GM10248 (cell line): ENCODE data around the gene INPP4A.

Source experiments
- CTCF ChIA-PET: fragments of 300-600 bp; sonication (Branson Sonifier 250); formaldehyde crosslinking; extraction: SDS; loops from one replicate; lab custom pipeline; 2021; ENCODE audit warnings: antibody characterized with exemption; lab: Yijun Ruan, JAX
- POLR2A ChIA-PET: fragments of 350-650 bp; sonication (Branson Sonifier 250); formaldehyde crosslinking; extraction: SDS; loops from one replicate; lab custom pipeline; 2020; ENCODE audit warnings: antibody characterized with exemption; lab: Yijun Ruan, JAX
- DNase-seq: peaks from one replicate; pipeline ENCODE4 v3.0.0; 2012; ENCODE audit errors: extremely low spot score
- CTCF ChIP-seq: IDR thresholded peaks from 2 replicates; pipeline ENCODE4 v1.5.1; 2012; ENCODE audit warnings: mild to moderate bottlenecking, low read depth; ENCODE audit errors: extremely low read depth, missing control alignments, control extremely low read depth

Gene INPP4A

DNA sequence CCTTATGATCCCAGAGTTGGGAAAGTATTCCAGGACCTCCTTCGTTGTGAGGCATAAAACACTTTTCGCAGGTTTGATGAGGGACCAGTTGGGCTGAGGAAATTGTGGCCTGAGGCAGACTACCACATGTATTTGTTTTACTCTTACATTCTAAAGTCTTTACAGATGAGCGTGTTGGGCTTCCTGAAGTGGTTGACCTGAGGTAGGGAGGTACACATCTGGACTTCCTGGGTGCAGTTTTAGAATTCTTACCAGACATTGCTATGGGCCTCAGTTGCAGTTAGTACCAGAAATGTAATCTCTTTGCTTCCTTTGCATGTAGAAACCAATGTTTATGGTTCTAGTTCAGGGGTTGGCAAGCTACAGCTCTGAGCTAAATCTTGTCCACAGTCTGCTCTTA lies 114.9 kb downstream of the INPP4A start:
- POLR2A ChIA-PET, result no interaction called here
- CTCF ChIA-PET, result interaction anchor here (1.1 to 5.0 kb wide), 7 partner anchors 9 to 146 kb away, joined by 3 to 54 read pairs (median 4); no protein-coding TSS in a partner anchor

GRCh38 chr2:98560256-98560771 lies 115.7 kb downstream of the INPP4A start:
- CTCF ChIA-PET, result interaction anchor here (1.1 to 5.0 kb wide), 6 partner anchors 10 to 147 kb away, joined by 3 to 54 read pairs (median 6); no protein-coding TSS in a partner anchor
- POLR2A ChIA-PET, result no interaction called here
- DNase-seq, result no peak
- no peak for TF ChIP-seq CTCF

More for the DNA sequence above, 114.9 kb downstream of the INPP4A start:
- TF ChIP-seq CTCF, result no peak
- no peak for DNase-seq

DNA sequence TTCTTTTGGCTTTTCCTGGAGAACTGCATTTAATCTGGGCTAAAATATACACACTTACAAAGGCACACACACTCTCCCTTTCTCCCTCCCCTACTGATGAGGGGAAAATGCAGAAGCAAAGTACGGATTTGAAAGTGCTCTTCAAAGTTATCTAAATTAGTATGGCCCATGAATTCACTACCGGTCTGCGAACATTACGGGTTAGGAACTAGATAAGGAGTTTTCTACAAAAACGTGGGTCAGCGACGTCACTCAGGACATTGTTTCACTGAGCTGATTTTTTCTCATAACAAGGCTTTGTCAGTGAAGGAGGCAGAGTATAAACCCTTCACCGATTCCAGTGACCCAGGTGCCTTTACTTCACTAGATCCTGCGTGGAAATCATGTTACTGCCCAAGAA lies 116.4 kb downstream of the INPP4A start:
- ChIA-PET CTCF (interaction anchor here (1.6 to 5.0 kb wide), 3 partner anchors 9 to 73 kb away, joined by 8 to 54 read pairs (median 10); no protein-coding TSS in a partner anchor), POLR2A (no interaction called here)
- no peak for TF ChIP-seq CTCF
- DNase-seq, result no peak

DNA sequence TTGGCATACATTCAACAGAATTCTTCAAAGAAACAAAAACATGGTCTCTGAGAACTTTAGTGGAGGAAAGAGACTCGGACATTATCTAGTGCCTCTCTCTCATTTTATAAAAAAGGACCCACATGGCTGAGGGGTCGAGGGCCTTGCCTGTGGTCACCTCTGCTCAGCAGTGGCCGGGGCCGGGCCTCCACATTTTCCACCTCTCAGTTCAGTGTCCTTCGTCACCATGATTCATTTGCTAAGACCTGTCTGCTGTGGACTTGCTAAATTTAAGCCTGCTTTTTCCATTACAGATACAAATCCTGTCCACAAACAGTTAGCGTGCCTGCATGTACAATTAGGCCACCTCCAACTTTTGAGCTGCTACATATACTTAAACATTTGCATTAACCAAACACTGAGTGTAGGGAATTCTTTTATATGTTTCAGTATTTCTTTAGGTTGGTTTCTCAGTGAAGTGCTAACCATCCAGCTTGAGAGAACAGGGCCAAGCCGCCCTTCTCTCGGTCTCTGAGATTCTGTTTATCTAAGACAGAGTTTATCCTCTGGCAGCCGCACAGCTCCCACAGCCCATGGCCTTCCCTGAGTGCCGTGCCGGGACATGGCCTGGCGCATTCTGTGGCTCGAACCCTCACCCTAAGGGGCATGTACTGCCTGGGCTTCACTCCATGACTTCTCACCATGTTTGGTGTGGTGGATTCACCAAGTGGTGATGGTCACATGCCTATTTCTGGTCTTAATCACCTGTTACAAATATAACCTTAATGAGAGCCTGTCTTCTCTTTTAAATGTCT lies 117.4 kb downstream of the INPP4A start:
- ChIA-PET CTCF (interaction anchor here (1.1 to 2.7 kb wide), 3 partner anchors 26 to 74 kb away, joined by 3 to 10 read pairs (median 3); no protein-coding TSS in a partner anchor), POLR2A (interaction anchor here (0.9 kb wide), 1 partner anchor 101 kb away, joined by 3 read pairs; no protein-coding TSS in a partner anchor)
- peak; percentile 34 for DNase-seq
- no peak for TF ChIP-seq CTCF

GRCh38 chr2:98563394-98563793 lies 118.7 kb downstream of the INPP4A start:
- DNase-seq, result no peak
- no peak for TF ChIP-seq CTCF
- CTCF ChIA-PET, result interaction anchor here (1.6 kb wide), 1 partner anchor 24 kb away, joined by 3 read pairs; no protein-coding TSS in a partner anchor
- POLR2A ChIA-PET, result no interaction called here

GRCh38 chr2:98564541-98565132 lies 120.0 kb downstream of the INPP4A start:
- no peak for DNase-seq
- ChIA-PET CTCF (no interaction called here), POLR2A (interaction anchor here (0.7 kb wide), 1 partner anchor 8 kb away, joined by 3 read pairs; no protein-coding TSS in a partner anchor)
- no peak for TF ChIP-seq CTCF
